ENCODE measurements around the gene ABHD3.

Gene ABHD3

DNA sequence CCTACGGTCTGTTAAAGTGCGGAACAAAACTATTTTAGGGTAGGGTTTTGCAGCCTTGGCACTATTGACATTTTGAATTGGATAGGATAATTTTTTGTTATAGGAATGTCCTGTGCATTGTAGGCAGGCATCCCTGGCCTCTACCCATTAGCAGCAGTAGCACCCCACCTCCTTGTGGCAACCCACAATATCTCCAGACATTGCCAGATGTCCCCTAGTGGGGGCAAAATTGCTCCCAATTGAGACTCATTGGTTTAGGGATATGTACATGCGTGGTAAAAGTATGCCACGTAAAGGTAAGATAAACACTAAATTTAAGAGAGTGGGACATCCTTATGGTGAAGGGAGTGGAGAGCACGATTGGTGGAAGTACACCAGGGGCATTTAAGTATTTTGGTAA lies 40.7 kb upstream of the ABHD3 start:
- H3K4me1 ChIP-seq (ENCODE audit: insufficient read depth, low read length, poor library complexity, severe bottlenecking) = peaks cover 61% of the 10 kb centered on the region
- no peak overlapping the region for H2AFZ ChIP-seq (ENCODE audit: low read length)
- H3K4me2 ChIP-seq (ENCODE audit: low read depth, low read length, poor library complexity, severe bottlenecking) = peak overlapping the region; percentile 90
- H3K4me3 ChIP-seq (ENCODE audit: low read length, poor library complexity, severe bottlenecking) = peak overlapping the region; percentile 84
- H3K9ac ChIP-seq (ENCODE audit: low read depth, low read length, poor library complexity, severe bottlenecking) = peak overlapping the region; percentile 40
- no peaks in the 10 kb centered on the region for H3K9me3 ChIP-seq (ENCODE audit: insufficient read depth, low read depth, low read length)
- peaks cover 83% of the 10 kb centered on the region for H4K20me1 ChIP-seq (ENCODE audit: insufficient read depth, low read length, poor library complexity, severe bottlenecking)
- H3K9me2 ChIP-seq (replicated peaks; ENCODE audit: low read depth, low read length) = no peaks in the 10 kb centered on the region
- H3K79me2 ChIP-seq (ENCODE audit: insufficient read depth, low read length) = peaks cover 89% of the 10 kb centered on the region
- TF ChIP-seq EZH2phosphoT487 (IDR thresholded peaks at IDR 0.05; ENCODE audit: borderline replicate concordance) (no peak), CTCF (conservative IDR thresholded peaks at IDR 0.05; ENCODE audit: low read length) (peak; percentile 52)
- H3F3A ChIP-seq (ENCODE audit: low read depth) = peaks cover 3% of the 10 kb centered on the region; the same call in 1 of the 2 replicates
- no peaks in the 10 kb centered on the region for H3K27me3 ChIP-seq (ENCODE audit: insufficient read depth, low read length, poor library complexity, severe bottlenecking)
- H3K36me3 ChIP-seq (ENCODE audit: insufficient read depth, low read length) = no peaks in the 10 kb centered on the region

GRCh38 chr18:21743166-21743832 lies 38.7 kb upstream of the ABHD3 start:
- H2AFZ ChIP-seq (ENCODE audit: low read length) = no peak overlapping the region

DNA sequence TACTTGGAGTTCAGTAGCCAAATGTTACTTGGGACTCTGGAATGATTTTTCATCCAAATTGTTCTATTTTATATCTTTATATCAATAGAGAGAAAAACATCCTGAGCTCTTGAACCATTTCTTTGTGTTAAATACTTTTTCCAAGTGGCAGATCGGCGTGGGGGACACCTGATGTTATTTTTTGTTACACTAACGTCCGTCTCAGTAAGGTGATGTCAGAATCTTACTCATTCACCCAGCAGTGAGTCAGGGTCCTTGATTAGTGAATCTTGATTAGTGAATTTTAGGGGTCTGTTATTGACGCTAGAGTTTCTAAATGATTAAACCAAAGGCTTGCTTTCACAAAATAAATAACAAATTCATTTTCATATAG lies 37.7 kb upstream of the ABHD3 start:
- Histone ChIP-seq H3K9me3 (ENCODE audit: insufficient read depth, low read depth, low read length) (no peaks in the 10 kb centered on the region), H3K4me2 (ENCODE audit: low read depth, low read length, poor library complexity, severe bottlenecking) (peak overlapping the region; percentile 90), H3K4me3 (ENCODE audit: low read length, poor library complexity, severe bottlenecking) (peak overlapping the region; percentile 84), H3K79me2 (ENCODE audit: insufficient read depth, low read length) (peaks cover 61% of the 10 kb centered on the region), H3K9me2 (replicated peaks; ENCODE audit: low read depth, low read length) (no peaks in the 10 kb centered on the region), H4K20me1 (ENCODE audit: insufficient read depth, low read length, poor library complexity, severe bottlenecking) (peaks cover 60% of the 10 kb centered on the region), H3K36me3 (ENCODE audit: insufficient read depth, low read length) (no peaks in the 10 kb centered on the region), H3K27me3 (ENCODE audit: insufficient read depth, low read length, poor library complexity, severe bottlenecking) (no peaks in the 10 kb centered on the region), H2AFZ (ENCODE audit: low read length) (no peak overlapping the region), H3F3A (ENCODE audit: low read depth) (no peaks in the 10 kb centered on the region; the same call in 1 of the 2 replicates), H3K4me1 (ENCODE audit: insufficient read depth, low read length, poor library complexity, severe bottlenecking) (peaks cover 55% of the 10 kb centered on the region), H3K9ac (ENCODE audit: low read depth, low read length, poor library complexity, severe bottlenecking) (peak overlapping the region; percentile 93)
- TF ChIP-seq EZH2phosphoT487 (IDR thresholded peaks at IDR 0.05; ENCODE audit: borderline replicate concordance) (no peak), CTCF (conservative IDR thresholded peaks at IDR 0.05; ENCODE audit: low read length) (no peak)

More at GRCh38 chr18:21743166-21743832, 38.7 kb upstream of the ABHD3 start:
- Histone ChIP-seq H4K20me1 (ENCODE audit: insufficient read depth, low read length, poor library complexity, severe bottlenecking) (peaks cover 70% of the 10 kb centered on the region), H3K4me2 (ENCODE audit: low read depth, low read length, poor library complexity, severe bottlenecking) (peak overlapping the region; percentile 90), H3K9me2 (replicated peaks; ENCODE audit: low read depth, low read length) (no peaks in the 10 kb centered on the region), H3K9me3 (ENCODE audit: insufficient read depth, low read depth, low read length) (no peaks in the 10 kb centered on the region), H3F3A (ENCODE audit: low read depth) (peaks cover 3% of the 10 kb centered on the region; the same call in 1 of the 2 replicates), H3K36me3 (ENCODE audit: insufficient read depth, low read length) (no peaks in the 10 kb centered on the region), H3K27me3 (ENCODE audit: insufficient read depth, low read length, poor library complexity, severe bottlenecking) (no peaks in the 10 kb centered on the region), H3K4me3 (ENCODE audit: low read length, poor library complexity, severe bottlenecking) (peak overlapping the region; percentile 84), H3K79me2 (ENCODE audit: insufficient read depth, low read length) (peaks cover 71% of the 10 kb centered on the region), H3K9ac (ENCODE audit: low read depth, low read length, poor library complexity, severe bottlenecking) (peak overlapping the region; percentile 93), H3K4me1 (ENCODE audit: insufficient read depth, low read length, poor library complexity, severe bottlenecking) (peaks cover 63% of the 10 kb centered on the region)
- TF ChIP-seq CTCF (conservative IDR thresholded peaks at IDR 0.05; ENCODE audit: low read length) (no peak), EZH2phosphoT487 (IDR thresholded peaks at IDR 0.05; ENCODE audit: borderline replicate concordance) (no peak)
